SK-N-SH treated with all-trans-retinoic acid at 6 μM for 48 hours (cell line): Measurements from ENCODE around the gene PSMA7.

Experiments
- ARNTL ChIP-seq: fragments of 450-650 bp; formaldehyde crosslinking; IDR thresholded peaks from 2 replicates; pipeline ENCODE4 v1.5.0; 2020; ENCODE audit warnings: low read depth, mild to moderate bottlenecking, moderate library complexity, borderline replicate concordance
- BACH2 ChIP-seq: fragments of 250-450 bp; sonication (Bioruptor Pico); IDR thresholded peaks from 2 replicates; pipeline ENCODE4 v1.9.0; 2021; ENCODE audit warnings: mild to moderate bottlenecking, borderline replicate concordance
- ISL1 ChIP-seq: fragments of 250-450 bp; sonication (Bioruptor Pico); IDR thresholded peaks from 2 replicates; pipeline ENCODE4 v2.1.2; 2022; ENCODE audit warnings: mild to moderate bottlenecking, moderate library complexity
- RARB ChIP-seq: fragments of 250-450 bp; sonication (Bioruptor Pico); IDR thresholded peaks from 2 replicates; pipeline ENCODE4 v1.8.0; 2021; ENCODE audit warnings: mild to moderate bottlenecking, moderate library complexity
- SNAI2 ChIP-seq: fragments of 250-450 bp; sonication (Bioruptor Pico); IDR thresholded peaks from 2 replicates; pipeline ENCODE4 v1.5.0; 2020; ENCODE audit warnings: mild to moderate bottlenecking, moderate library complexity
- TCF4 ChIP-seq: fragments of 250-450 bp; sonication (Bioruptor Pico); IDR thresholded peaks from 2 replicates; pipeline ENCODE4 v1.8.0; 2021; ENCODE audit warnings: mild to moderate bottlenecking, moderate library complexity, borderline replicate concordance
- ZNF70 ChIP-seq: fragments of 450-650 bp; formaldehyde crosslinking; IDR thresholded peaks from 2 replicates; pipeline ENCODE4 v1.5.0; 2020; ENCODE audit warnings: mild to moderate bottlenecking, moderate library complexity
- ZNF8 ChIP-seq: fragments of 450-650 bp; formaldehyde crosslinking; IDR thresholded peaks from 2 replicates; pipeline ENCODE4 v1.5.0; 2020; ENCODE audit warnings: mild to moderate bottlenecking, moderate library complexity
- TF ChIP-seq, protein P1 (sequence below): fragments of 250-450 bp; sonication (Bioruptor Pico); IDR thresholded peaks from 2 replicates; pipeline ENCODE4 v1.8.0; 2020; ENCODE audit warnings: mild to moderate bottlenecking, moderate library complexity, borderline replicate concordance
- TF ChIP-seq, protein P2 (sequence below): fragments of 250-450 bp; sonication (Bioruptor Pico); IDR thresholded peaks from 2 replicates; pipeline ENCODE4 v1.8.0; 2021; ENCODE audit warnings: low read depth, mild to moderate bottlenecking, moderate library complexity, borderline replicate concordance

DNA sequence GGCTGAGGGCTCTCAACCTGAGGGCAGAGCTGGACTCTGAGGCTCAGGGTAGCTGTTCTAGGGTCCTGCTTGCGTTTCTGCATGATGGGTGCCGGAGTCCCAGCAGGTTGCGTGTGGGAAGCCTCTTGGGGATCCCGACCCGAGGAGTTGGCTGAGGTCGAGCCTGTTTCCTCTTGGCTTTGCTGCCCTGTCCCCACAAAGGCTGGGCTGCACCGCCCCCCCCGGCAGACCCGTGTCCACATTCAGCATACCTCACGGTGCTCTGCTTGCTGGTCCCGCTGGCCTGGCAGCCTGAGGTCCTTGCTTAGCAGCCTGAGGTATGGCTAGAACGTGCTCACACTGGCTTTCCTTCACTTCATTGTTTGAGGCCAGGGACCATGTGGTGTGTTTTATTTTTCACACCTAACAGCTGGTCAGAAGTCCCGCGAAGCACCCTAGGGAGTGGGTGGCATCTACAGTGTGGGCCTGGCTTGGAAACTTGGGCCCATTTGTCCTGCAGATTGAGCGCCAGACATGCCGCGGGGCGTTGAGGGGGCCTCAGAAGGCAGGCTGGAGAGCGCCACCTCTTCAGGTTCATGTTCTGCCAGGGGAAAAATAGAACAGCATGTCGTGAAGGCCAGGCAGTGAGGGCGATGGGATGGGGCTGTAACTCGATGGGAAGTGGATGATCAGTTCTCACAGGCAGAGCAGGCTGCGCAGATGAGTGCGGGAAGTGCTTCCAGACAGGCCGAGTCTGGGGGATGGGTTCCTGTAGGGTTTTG is 11.5 kb downstream of the PSMA7 start:
- TF ChIP-seq, protein P1, sequence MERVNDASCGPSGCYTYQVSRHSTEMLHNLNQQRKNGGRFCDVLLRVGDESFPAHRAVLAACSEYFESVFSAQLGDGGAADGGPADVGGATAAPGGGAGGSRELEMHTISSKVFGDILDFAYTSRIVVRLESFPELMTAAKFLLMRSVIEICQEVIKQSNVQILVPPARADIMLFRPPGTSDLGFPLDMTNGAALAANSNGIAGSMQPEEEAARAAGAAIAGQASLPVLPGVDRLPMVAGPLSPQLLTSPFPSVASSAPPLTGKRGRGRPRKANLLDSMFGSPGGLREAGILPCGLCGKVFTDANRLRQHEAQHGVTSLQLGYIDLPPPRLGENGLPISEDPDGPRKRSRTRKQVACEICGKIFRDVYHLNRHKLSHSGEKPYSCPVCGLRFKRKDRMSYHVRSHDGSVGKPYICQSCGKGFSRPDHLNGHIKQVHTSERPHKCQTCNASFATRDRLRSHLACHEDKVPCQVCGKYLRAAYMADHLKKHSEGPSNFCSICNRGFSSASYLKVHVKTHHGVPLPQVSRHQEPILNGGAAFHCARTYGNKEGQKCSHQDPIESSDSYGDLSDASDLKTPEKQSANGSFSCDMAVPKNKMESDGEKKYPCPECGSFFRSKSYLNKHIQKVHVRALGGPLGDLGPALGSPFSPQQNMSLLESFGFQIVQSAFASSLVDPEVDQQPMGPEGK, result no peak
- no peak for TF ChIP-seq ARNTL (CRISPR knock-in tag)
- no peak for TF ChIP-seq ISL1
- no peak for TF ChIP-seq SNAI2 (CRISPR knock-in tag)
- TF ChIP-seq TCF4 (CRISPR knock-in tag), result no peak
- no peak for TF ChIP-seq ZNF70 (CRISPR knock-in tag)
- TF ChIP-seq RARB (CRISPR knock-in tag), result no peak
- no peak for TF ChIP-seq ZNF8 (CRISPR knock-in tag)
- no peak for TF ChIP-seq BACH2 (CRISPR knock-in tag)
- TF ChIP-seq, protein P2, sequence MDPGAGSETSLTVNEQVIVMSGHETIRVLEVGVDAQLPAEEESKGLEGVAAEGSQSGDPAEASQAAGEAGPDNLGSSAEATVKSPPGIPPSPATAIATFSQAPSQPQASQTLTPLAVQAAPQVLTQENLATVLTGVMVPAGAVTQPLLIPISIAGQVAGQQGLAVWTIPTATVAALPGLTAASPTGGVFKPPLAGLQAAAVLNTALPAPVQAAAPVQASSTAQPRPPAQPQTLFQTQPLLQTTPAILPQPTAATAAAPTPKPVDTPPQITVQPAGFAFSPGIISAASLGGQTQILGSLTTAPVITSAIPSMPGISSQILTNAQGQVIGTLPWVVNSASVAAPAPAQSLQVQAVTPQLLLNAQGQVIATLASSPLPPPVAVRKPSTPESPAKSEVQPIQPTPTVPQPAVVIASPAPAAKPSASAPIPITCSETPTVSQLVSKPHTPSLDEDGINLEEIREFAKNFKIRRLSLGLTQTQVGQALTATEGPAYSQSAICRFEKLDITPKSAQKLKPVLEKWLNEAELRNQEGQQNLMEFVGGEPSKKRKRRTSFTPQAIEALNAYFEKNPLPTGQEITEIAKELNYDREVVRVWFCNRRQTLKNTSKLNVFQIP (CRISPR knock-in tag), result no peak
